B cell (primary cell): ENCODE data around the gene TAGLN2. TPM values are rescaled to one million over a fixed set of nuclear protein-coding genes. Genes with fewer than 3 reads are reported as not detected.

Source experiments
- ATAC-seq: fragments of 200-7000 bp; cut with Tn5 transposase; one replicate; pipeline ENCODE4 v1.10.0; 2021; ENCODE audit warnings: low read depth, mild to moderate bottlenecking, moderate number of reproducible peaks, moderate library complexity
- CTCF ChIA-PET: fragments of 350-600 bp; sonication (Branson Sonifier 250); formaldehyde crosslinking; loops from one replicate; lab custom pipeline; 2021; ENCODE audit warnings: antibody characterized with exemption, inconsistent platforms; lab: Charles Lee
- POLR2A ChIA-PET: fragments of 350-600 bp; sonication (Branson Sonifier 250); formaldehyde crosslinking; loops from one replicate; lab custom pipeline; 2021; ENCODE audit warnings: antibody characterized with exemption; lab: Charles Lee
- DNase-seq: peaks from one replicate; pipeline ENCODE4 v3.0.0; 2013
- H2AFZ ChIP-seq: 2 replicates; pipeline ENCODE4 v1.6.1; 2012; ENCODE audit warnings: mild to moderate bottlenecking, low read depth, low read length; ENCODE audit not compliant: insufficient read depth, poor library complexity, severe bottlenecking
- H3K27ac ChIP-seq, 2 donors: 1 replicate in 1 of 2; 2 replicates in 1 of 2; pipeline ENCODE4 v1.5.1; 2012 to 2013; ENCODE audit warnings: low read length in 2 of 2, mild to moderate bottlenecking in 2 of 2, moderate library complexity in 1 of 2
- H3K27me3 ChIP-seq, 4 experiments: fragments of 200-600 bp in 1 of 4; sonication (generic) in 1 of 4; replicated peaks in 1 of 4; 1 replicate in 2 of 4; 2 replicates in 2 of 4; pipeline versions ENCODE4 v1.6.1 to v1.7.0; 2013 to 2016; ENCODE audit warnings: low read length in 3 of 4, mild to moderate bottlenecking in 2 of 4, mixed read lengths in 1 of 4, moderate library complexity in 1 of 4; ENCODE audit not compliant: insufficient read depth in 4 of 4, control insufficient read depth in 3 of 4; ENCODE audit errors: control extremely low read depth in 1 of 4
- H3K36me3 ChIP-seq, 2 experiments: replicated peaks in 1 of 2; 1 replicate in 1 of 2; 2 replicates in 1 of 2; pipeline versions ENCODE4 v1.6.1 to v1.7.1; 2013; ENCODE audit warnings: low read length in 1 of 2; ENCODE audit not compliant: insufficient read depth in 2 of 2, control insufficient read depth in 1 of 2; ENCODE audit errors: control extremely low read depth in 1 of 2, extremely low read depth in 1 of 2
- H3K4me1 ChIP-seq, 2 donors: fragments of 200-600 bp in 1 of 2; sonication (generic) in 1 of 2; 1 replicate in 1 of 2; 2 replicates in 1 of 2; pipeline versions ENCODE4 v1.5.1 to v1.6.1; 2013 to 2017; ENCODE audit warnings: low read length in 2 of 2; ENCODE audit not compliant: control insufficient read depth in 2 of 2, insufficient read depth in 2 of 2
- H3K4me2 ChIP-seq: replicated peaks from 2 replicates; pipeline ENCODE3; 2012; ENCODE audit warnings: mild to moderate bottlenecking, low read depth, low read length; ENCODE audit not compliant: poor library complexity, severe bottlenecking
- H3K4me3 ChIP-seq, 5 experiments: fragments of 200-600 bp in 1 of 5; sonication (generic) in 1 of 5; 1 replicate in 3 of 5; 2 replicates in 2 of 5; pipeline versions ENCODE4 v1.5.1 to v1.7.0; 2011 to 2016; ENCODE audit warnings: low read length in 4 of 5, mild to moderate bottlenecking in 4 of 5, low read depth in 2 of 5, control low read depth in 1 of 5, moderate library complexity in 1 of 5; ENCODE audit not compliant: insufficient read depth in 1 of 5; ENCODE audit errors: control extremely low read depth in 1 of 5, extremely low read depth in 1 of 5
- H3K79me2 ChIP-seq: fragments of 200-600 bp; sonication (generic); one replicate; pipeline ENCODE4 v1.6.0; 2016; ENCODE audit warnings: low read length; ENCODE audit not compliant: control insufficient read depth, insufficient read depth
- H3K9ac ChIP-seq: fragments of 200-600 bp; sonication (generic); 2 replicates; pipeline ENCODE4 v1.6.1; 2017; ENCODE audit warnings: mild to moderate bottlenecking, low read length, moderate library complexity
- H3K9me3 ChIP-seq, 3 donors: one replicate each; pipeline versions ENCODE4 v1.6.1 to v1.7.1; 2013; ENCODE audit warnings: low read length in 2 of 3; ENCODE audit not compliant: control insufficient read depth in 2 of 3, insufficient read depth in 1 of 3; ENCODE audit errors: control extremely low read depth in 1 of 3
- H4K20me1 ChIP-seq: 2 replicates; pipeline ENCODE4 v1.6.0; 2012; ENCODE audit warnings: mild to moderate bottlenecking, low read length; ENCODE audit not compliant: insufficient read depth, control insufficient read depth, poor library complexity, severe bottlenecking
- H3K27ac Mint-ChIP-seq: one replicate; pipeline ENCODE4 v1.8.0; 2021; ENCODE audit warnings: mixed read lengths
- H3K27me3 Mint-ChIP-seq: one replicate; pipeline ENCODE4 v1.8.0; 2021; ENCODE audit warnings: mixed read lengths
- H3K4me1 Mint-ChIP-seq: one replicate; pipeline ENCODE4 v1.8.0; 2021; ENCODE audit warnings: mixed read lengths
- H3K4me3 Mint-ChIP-seq: one replicate; pipeline ENCODE4 v1.8.0; 2021; ENCODE audit warnings: mixed read lengths
- H3K9me3 Mint-ChIP-seq: one replicate; pipeline ENCODE4 v1.8.0; 2022; ENCODE audit warnings: mixed read lengths; ENCODE audit not compliant: insufficient read depth
- EZH2 ChIP-seq: IDR thresholded peaks from 2 replicates; pipeline ENCODE4 v1.6.1; 2012; ENCODE audit warnings: borderline replicate concordance, low read depth, mild to moderate bottlenecking, moderate library complexity, low read length; ENCODE audit not compliant: insufficient read depth, poor library complexity, severe bottlenecking
- WGBS: methylation state at CpG from one replicate; pipeline ENCODE4 v1.1.5; 2013; ENCODE audit warnings: missing lambda C conversion rate; ENCODE audit not compliant: insufficient coverage; 5-methylcytosine and 5-hydroxymethylcytosine counted together
- intact Hi-C: fragments of 100-400 bp; cut with micrococcal nuclease; formaldehyde crosslinking; loops from one replicate; pipeline ENCODE4 v1.10.0; 2022
- polyA plus RNA-seq: library from polyadenylated mRNA; depleted of rRNA; stranded (reverse); fragments of >200 nt; gene quantifications from 2 replicates; pipeline ENCODE4 v1.2.3, GENCODE V29; 2012
- total RNA-seq, 2 donors: library from RNA; stranded (reverse); fragments of 120-200 nt in 1 of 2; gene quantifications; 1 replicate in 1 of 2; 2 replicates in 1 of 2; pipeline versions ENCODE4 v1.2.3 to v1.2.4, GENCODE V29; 2013 to 2022
- TF ChIP-seq, protein P1 (sequence below): fragments of 200-600 bp; IDR thresholded peaks from one replicate; pipeline ENCODE4 v1.8.0; 2022; ENCODE audit warnings: antibody characterized with exemption, mild to moderate bottlenecking

TAGLN2 gene
- total and polyA plus RNA-seq, 2 donors (not counting 1 experiment from before 2014, with no cell fraction given) = 342 to 721 TPM

DNA sequence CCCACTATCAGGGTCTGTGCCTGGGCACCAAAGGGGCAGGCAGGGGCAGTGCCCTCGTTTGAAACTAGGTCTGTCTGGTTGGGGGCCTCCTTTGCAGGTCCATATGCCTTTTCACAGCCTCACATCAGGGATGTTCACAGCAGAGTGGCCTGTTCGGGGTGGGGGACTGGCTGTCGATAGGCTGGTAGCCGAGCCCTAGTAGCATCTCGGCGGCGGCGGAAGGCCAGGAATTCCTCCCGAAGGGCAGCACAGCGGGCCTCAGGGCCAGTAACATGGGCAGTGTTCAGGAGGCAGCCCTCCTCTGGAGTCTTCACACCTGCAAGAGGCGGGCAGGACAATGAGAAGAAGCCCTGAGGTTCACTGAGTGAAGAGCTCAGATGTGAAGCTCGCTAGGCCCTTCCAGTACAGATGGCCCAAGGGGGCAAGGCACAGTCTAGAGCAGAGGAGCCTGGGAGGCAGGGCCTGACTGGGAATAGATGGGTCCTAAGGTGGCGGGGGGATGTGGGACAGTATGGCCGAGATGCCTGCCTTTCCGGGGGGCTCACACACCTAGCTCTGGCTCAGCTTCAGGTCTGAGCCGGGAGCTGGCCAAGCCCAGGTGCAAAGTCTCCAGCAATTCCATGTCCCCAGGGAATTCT lies 2.0 kb upstream of the TAGLN2 start:
- intact Hi-C loops = loop anchor here (10.0 kb wide), 2 partner anchors 1117 to 1817 kb away; partner anchors contain the start of genes DUSP12 and USF1
- no peak for ATAC-seq
- H3K4me3 Mint-ChIP-seq = no peak overlapping the region
- ChIA-PET POLR2A (interaction anchor here (1.0 kb wide), 1 partner anchor 9 kb away, joined by 5 read pairs; no protein-coding TSS in a partner anchor), CTCF (interaction anchor here (1.9 to 8.7 kb wide), 3 partner anchors 9 to 128 kb away, joined by 5 to 76 read pairs (median 12); no protein-coding TSS in a partner anchor)
- H3K27ac Mint-ChIP-seq = no peak overlapping the region
- no peak overlapping the region for H3K9ac ChIP-seq
- no peak overlapping the region for H3K27ac ChIP-seq
- no peaks in the 10 kb centered on the region for H3K27me3 ChIP-seq
- TF ChIP-seq EZH2 = no peak
- TF ChIP-seq, protein P1, sequence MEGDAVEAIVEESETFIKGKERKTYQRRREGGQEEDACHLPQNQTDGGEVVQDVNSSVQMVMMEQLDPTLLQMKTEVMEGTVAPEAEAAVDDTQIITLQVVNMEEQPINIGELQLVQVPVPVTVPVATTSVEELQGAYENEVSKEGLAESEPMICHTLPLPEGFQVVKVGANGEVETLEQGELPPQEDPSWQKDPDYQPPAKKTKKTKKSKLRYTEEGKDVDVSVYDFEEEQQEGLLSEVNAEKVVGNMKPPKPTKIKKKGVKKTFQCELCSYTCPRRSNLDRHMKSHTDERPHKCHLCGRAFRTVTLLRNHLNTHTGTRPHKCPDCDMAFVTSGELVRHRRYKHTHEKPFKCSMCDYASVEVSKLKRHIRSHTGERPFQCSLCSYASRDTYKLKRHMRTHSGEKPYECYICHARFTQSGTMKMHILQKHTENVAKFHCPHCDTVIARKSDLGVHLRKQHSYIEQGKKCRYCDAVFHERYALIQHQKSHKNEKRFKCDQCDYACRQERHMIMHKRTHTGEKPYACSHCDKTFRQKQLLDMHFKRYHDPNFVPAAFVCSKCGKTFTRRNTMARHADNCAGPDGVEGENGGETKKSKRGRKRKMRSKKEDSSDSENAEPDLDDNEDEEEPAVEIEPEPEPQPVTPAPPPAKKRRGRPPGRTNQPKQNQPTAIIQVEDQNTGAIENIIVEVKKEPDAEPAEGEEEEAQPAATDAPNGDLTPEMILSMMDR = no peak
- H3K4me2 ChIP-seq = no peak overlapping the region
- no peaks in the 10 kb centered on the region for H3K9me3 Mint-ChIP-seq
- peaks cover 18% of the 10 kb centered on the region for H4K20me1 ChIP-seq
- H3K9me3 ChIP-seq = peaks cover 0 to 4% (median 0%) of the 10 kb centered on the region in 3 donors
- H2AFZ ChIP-seq = no peak overlapping the region
- peaks cover 30% of the 10 kb centered on the region for H3K4me1 Mint-ChIP-seq
- peaks cover 0 to 7% of the 10 kb centered on the region in 2 experiments for H3K36me3 ChIP-seq
- DNase-seq = peak; percentile 21
- H3K27me3 Mint-ChIP-seq = peaks cover 3% of the 10 kb centered on the region
- H3K79me2 ChIP-seq = peaks cover 60% of the 10 kb centered on the region
- 89% methylated on average over 16 of the region's 16 CpGs for WGBS
- H3K4me1 ChIP-seq = peaks cover 18 to 23% of the 10 kb centered on the region in 2 donors
- no peak overlapping the region for H3K4me3 ChIP-seq

DNA sequence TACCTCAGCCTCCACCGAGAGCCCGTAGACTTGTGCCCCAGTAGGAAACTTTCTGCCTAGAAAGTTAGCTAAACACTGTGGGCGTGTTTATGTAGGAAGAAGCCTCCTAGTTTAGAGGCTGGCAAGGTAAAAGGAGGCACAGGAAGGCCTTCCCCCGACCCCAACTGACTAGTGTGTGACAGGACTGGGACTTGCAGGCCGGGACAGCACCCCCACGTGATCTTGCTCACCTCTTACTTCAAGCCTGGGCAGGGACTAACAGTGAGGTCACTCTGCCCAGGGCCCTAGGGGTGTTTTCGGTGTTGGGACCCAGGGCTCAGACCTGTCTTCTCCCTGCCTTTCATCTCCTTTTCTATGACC lies 392 bp upstream of the TAGLN2 start:
- Histone ChIP-seq H4K20me1 (peaks cover 22% of the 10 kb centered on the region), H3K4me3 (peak overlapping the region; percentile 81 to 100 (median 99)), H3K79me2 (peaks cover 74% of the 10 kb centered on the region), H3K4me2 (peak overlapping the region; percentile 99), H3K4me1 (peaks cover 34 to 40% of the 10 kb centered on the region in 2 donors), H3K36me3 (peaks cover 0 to 13% of the 10 kb centered on the region in 2 experiments), H2AFZ (peak overlapping the region; percentile 48), H3K9ac (peak overlapping the region; percentile 97), H3K27me3 (no peaks in the 10 kb centered on the region), H3K27ac (peak overlapping the region; percentile 98 to 100), H3K9me3 (peaks cover 0 to 4% (median 0%) of the 10 kb centered on the region in 3 donors)
- H3K4me1 Mint-ChIP-seq = peaks cover 45% of the 10 kb centered on the region
- peaks cover under 1% of the 10 kb centered on the region for H3K27me3 Mint-ChIP-seq
- 14% methylated on average over 6 of the region's 7 CpGs for WGBS
- H3K9me3 Mint-ChIP-seq = no peaks in the 10 kb centered on the region
- TF ChIP-seq, protein P1 = no peak
- no peak for TF ChIP-seq EZH2
- intact Hi-C loops = loop anchor here (1.0 to 10.0 kb wide), 5 partner anchors 11 to 1819 kb away; partner anchors contain the start of genes DUSP12, DUSP23 and USF1
- ChIA-PET CTCF (interaction anchor here (1.1 to 8.7 kb wide), 6 partner anchors 10 to 126 kb away, joined by 3 to 81 read pairs (median 17); no protein-coding TSS in a partner anchor), POLR2A (interaction anchor here (1.2 to 1.6 kb wide), 3 partner anchors 9 to 172 kb away, joined by 3 to 5 read pairs (median 3); partner anchors contain the start of gene IGSF8)
- ATAC-seq = no peak
- peak overlapping the region; percentile 99 for H3K27ac Mint-ChIP-seq
- H3K4me3 Mint-ChIP-seq = peak overlapping the region; percentile 96
- DNase-seq = no peak
